Prostate gland (tissue), 2 donors: ENCODE results near the gene CYBA.

Experiments
- CTCF ChIP-seq, 4 experiments: fragments of 200-600 bp in 2 of 4; fragments of 450-650 bp in 2 of 4; sonication (generic) in 2 of 4; IDR thresholded peaks; 1 replicate in 3 of 4; 2 replicates in 1 of 4; pipeline ENCODE4 v1.5.1; 2016 to 2019; ENCODE audit warnings: antibody characterized with exemption in 4 of 4, mild to moderate bottlenecking in 2 of 4, moderate library complexity in 2 of 4
- POLR2AphosphoS5 ChIP-seq: sonication (generic); formaldehyde crosslinking; IDR thresholded peaks from one replicate; pipeline ENCODE4 v1.6.1; 2017; ENCODE audit warnings: antibody characterized with exemption

GRCh38 chr16:88602091-88602490, 48.8 kb downstream of the CYBA start:
- TF ChIP-seq CTCF (IDR thresholded peaks at IDR 0.05) (no peak), POLR2AphosphoS5 (no peak)
